Subcutaneous abdominal adipose tissue (tissue), 5 donors: ENCODE results near the gene MAML3.

Experiments
- H3K27ac ChIP-seq: one replicate; pipeline ENCODE4 v1.7.0; 2013; ENCODE audit warnings: low read depth, mild to moderate bottlenecking, inconsistent platforms, low read length, moderate library complexity
- H3K27me3 ChIP-seq, 5 donors: one replicate each; pipeline ENCODE4 v1.7.0; 2013; ENCODE audit warnings: low read length in 5 of 5, inconsistent platforms in 1 of 5; ENCODE audit not compliant: control insufficient read depth in 5 of 5, insufficient read depth in 4 of 5
- H3K36me3 ChIP-seq, 5 donors: one replicate each; pipeline ENCODE4 v1.7.0; 2013; ENCODE audit warnings: low read length in 5 of 5; ENCODE audit not compliant: control insufficient read depth in 5 of 5, insufficient read depth in 5 of 5
- H3K4me1 ChIP-seq, 5 donors: one replicate each; pipeline ENCODE4 v1.7.0; 2013; ENCODE audit warnings: low read length in 5 of 5, mild to moderate bottlenecking in 3 of 5, moderate library complexity in 1 of 5; ENCODE audit not compliant: control insufficient read depth in 5 of 5, insufficient read depth in 5 of 5
- H3K4me3 ChIP-seq, 5 donors: one replicate each; pipeline ENCODE4 v1.7.0; 2013; ENCODE audit warnings: low read length in 5 of 5, low read depth in 1 of 5
- H3K9ac ChIP-seq, 5 donors: one replicate each; pipeline ENCODE4 v1.7.0; 2013; ENCODE audit warnings: low read length in 5 of 5, mild to moderate bottlenecking in 4 of 5, moderate library complexity in 3 of 5
- H3K9me3 ChIP-seq, 5 donors: one replicate each; pipeline ENCODE4 v1.7.0; 2013; ENCODE audit warnings: low read length in 5 of 5; ENCODE audit not compliant: control insufficient read depth in 5 of 5
- donor health status: healthy.
- donor health status: healthy.
- donor health status: healthy.
- donor health status: healthy.
- donor health status: healthy.

The MAML3 gene

DNA sequence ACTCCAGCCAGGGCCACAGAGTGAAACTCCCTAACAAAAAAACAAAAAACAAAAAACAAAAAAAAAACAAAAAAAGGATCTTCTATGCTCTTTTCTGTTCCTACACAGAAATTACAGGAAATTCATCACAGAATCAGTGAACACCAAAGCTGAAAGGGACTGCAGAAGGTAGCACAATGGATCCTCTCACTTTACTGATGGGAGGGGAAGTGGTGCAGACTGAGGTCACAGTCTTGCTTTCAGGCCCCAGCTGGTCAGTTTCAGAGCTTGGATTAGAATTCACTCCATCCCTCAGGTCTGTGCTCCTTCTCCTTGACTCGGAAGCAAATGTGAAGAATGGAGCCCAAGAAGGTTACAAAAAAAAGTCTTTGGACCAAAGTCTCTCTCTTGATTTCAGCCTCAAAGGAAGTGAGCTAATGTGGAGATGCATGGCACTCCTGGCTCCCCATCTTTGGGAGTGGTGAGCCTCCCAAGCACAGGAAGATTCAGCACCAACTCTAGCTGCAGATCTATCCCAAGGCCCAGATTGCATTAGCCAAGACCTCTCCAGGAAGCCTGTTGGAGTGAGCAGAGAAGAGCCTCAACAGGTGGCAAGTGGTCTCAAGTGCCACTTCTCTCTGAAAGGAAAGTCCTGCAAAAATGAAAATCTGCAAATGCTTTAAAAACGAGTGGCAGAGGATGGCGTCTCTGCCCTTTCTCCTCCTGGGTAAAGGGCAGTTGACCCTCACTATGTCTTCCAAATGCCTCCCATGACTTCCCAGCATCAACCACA lies 176.0 kb downstream of the MAML3 start:
- Histone ChIP-seq H3K27me3 (no peaks in the 10 kb centered on the region), H3K9me3 (no peaks in the 10 kb centered on the region), H3K4me1 (peaks cover 5 to 47% (median 28%) of the 10 kb centered on the region in 5 donors), H3K9ac (no peak overlapping the region), H3K27ac (no peak overlapping the region), H3K4me3 (no peak overlapping the region), H3K36me3 (no peaks in the 10 kb centered on the region)

DNA sequence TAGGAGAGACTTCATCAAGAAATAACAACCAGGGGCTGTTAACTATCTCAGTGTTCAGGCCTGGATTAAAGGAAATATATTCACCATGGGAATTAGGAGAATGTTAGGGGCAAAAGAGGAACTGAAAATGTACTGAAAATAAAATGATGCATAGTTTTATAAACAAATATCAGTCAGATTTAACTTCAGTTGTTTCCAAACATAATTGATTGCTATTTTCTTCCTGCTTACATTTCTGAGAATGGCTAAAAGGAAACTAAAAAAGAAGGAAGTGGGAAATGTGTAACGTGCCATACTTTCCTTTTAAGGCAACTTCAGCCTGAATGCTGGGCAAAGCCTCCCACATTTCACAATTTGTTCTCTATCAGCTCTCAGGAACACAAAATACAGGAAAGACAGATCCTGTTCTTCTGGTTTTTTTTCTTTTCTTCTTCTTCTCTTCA lies 178.1 kb downstream of the MAML3 start:
- Histone ChIP-seq H3K27ac (peak overlapping the region; percentile 58), H3K4me3 (peak overlapping the region in 1 of 5 donors; percentile 17), H3K27me3 (no peaks in the 10 kb centered on the region), H3K36me3 (no peaks in the 10 kb centered on the region), H3K4me1 (peaks cover 5 to 48% (median 31%) of the 10 kb centered on the region in 5 donors), H3K9me3 (no peaks in the 10 kb centered on the region), H3K9ac (peak overlapping the region in 1 of 5 donors; percentile 3)

DNA sequence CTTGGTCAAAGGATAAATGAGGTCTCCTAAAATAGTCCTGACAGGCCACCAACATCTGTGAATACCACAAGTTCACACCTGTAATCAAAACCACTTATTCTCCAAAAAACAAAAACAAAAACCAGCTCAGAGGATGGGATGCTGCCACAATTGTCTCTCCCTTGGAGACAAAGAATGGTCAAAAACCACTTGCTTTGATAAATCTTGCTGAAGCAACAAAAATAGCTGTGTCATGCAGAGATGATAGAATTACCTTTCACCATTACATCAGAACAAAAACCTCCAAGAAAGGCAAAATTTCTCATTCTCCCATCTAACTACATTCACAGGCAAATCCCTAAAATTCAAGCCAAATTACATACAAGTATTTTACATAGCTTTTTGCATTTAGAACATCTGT lies 180.4 kb downstream of the MAML3 start:
- Histone ChIP-seq H3K27ac (peak overlapping the region; percentile 34), H3K36me3 (no peaks in the 10 kb centered on the region), H3K9me3 (no peaks in the 10 kb centered on the region), H3K4me3 (no peak overlapping the region), H3K27me3 (no peaks in the 10 kb centered on the region), H3K9ac (no peak overlapping the region), H3K4me1 (peaks cover 5 to 43% (median 29%) of the 10 kb centered on the region in 5 donors)

DNA sequence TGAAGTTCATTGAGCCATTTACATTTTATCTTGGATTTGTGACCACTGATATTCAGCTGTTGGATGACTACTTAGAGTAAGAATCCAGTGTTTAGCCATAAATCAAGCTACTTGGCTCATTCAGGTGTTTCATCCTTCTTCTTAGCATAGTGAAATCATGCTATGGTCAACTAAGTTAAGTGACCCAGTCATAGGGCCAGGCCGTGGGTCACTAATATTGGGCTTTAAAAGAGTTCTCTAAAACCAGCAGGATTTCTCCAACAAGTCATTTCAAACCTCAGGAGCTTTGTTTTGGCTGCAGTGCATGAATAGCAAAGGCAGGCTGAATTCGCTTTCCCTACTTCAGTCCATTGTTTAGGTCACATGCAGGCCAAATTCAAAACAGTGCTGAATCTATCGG lies 181.0 kb downstream of the MAML3 start:
- Histone ChIP-seq H3K9me3 (no peaks in the 10 kb centered on the region), H3K9ac (peak overlapping the region in 1 of 5 donors; percentile 15), H3K27ac (peak overlapping the region; percentile 34), H3K27me3 (no peaks in the 10 kb centered on the region), H3K4me1 (peaks cover 5 to 39% (median 29%) of the 10 kb centered on the region in 5 donors), H3K4me3 (no peak overlapping the region), H3K36me3 (no peaks in the 10 kb centered on the region)

DNA sequence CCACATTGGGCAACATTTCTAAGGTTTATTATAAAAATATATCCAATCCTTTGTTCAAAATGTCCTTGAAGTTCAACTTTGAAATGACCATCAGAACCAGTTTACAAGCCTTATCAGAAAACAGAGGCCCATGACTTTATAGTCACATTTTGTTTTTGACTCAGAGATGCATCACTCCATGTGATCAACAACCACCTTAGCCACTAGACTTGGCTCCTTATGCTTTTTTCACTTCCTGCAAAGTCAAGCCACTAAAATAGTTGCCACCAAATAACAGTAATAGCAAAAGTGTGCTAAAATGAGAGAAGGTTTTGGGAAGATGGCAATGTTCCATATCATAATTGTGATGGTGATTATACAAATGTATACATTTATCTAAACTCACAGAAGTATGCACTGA lies 181.7 kb downstream of the MAML3 start:
- Histone ChIP-seq H3K4me1 (peaks cover 5 to 40% (median 31%) of the 10 kb centered on the region in 5 donors), H3K9me3 (no peaks in the 10 kb centered on the region), H3K9ac (no peak overlapping the region), H3K27ac (no peak overlapping the region), H3K36me3 (no peaks in the 10 kb centered on the region), H3K27me3 (no peaks in the 10 kb centered on the region), H3K4me3 (no peak overlapping the region)

DNA sequence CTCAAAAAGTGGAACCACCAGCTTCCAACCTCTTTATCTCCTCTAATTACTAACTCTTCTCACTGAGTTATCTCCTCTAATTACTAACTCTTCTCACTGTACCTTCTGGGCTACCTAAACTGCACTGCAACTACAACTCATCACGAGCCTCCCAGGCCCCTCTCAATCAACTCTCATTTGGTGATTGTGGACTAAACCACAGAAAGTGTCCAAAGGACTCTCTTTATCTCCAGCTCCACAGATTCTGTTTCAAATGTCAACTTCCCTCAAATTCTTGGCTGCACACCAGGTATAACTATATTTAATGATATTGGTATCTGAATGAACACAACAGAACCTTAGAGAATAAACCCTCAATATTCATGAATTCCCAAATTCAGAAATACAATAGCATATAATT lies 182.9 kb downstream of the MAML3 start:
- Histone ChIP-seq H3K27me3 (no peaks in the 10 kb centered on the region), H3K36me3 (no peaks in the 10 kb centered on the region), H3K9ac (no peak overlapping the region), H3K27ac (no peak overlapping the region), H3K4me3 (no peak overlapping the region), H3K4me1 (peaks cover 3 to 36% (median 25%) of the 10 kb centered on the region in 5 donors), H3K9me3 (no peaks in the 10 kb centered on the region)

DNA sequence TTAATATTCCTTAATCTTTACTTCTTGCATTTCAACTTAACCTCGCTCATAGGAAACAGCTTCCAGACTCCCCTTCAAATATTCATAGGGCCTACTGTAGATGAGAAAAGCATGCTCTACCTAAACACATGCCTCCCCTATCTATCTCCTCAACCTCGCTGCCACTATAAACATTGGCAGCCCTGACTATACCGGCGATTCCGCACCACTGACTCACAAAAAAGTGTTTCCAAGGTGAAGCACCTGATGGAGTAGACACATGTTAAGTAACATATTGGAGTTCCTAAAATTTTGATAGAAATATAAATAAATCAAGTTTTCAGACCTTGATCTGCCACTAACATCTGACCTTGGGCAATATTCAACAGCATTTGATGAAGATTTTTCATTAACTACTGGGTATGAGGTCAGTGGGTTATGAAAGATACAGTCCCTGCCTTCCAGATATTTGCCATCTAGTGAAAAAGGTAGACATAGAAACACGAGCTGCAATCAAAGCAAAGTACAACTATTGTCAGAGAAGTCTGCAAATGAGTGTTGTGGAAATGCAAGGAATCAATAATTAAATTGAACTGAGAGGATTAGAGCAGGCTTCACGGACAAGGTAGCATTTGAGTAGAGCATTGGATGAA lies 184.2 kb downstream of the MAML3 start:
- Histone ChIP-seq H3K9me3 (no peaks in the 10 kb centered on the region), H3K9ac (no peak overlapping the region), H3K4me3 (no peak overlapping the region), H3K27ac (no peak overlapping the region), H3K36me3 (no peaks in the 10 kb centered on the region), H3K27me3 (no peaks in the 10 kb centered on the region), H3K4me1 (peaks cover 0 to 31% (median 14%) of the 10 kb centered on the region in 5 donors)

DNA sequence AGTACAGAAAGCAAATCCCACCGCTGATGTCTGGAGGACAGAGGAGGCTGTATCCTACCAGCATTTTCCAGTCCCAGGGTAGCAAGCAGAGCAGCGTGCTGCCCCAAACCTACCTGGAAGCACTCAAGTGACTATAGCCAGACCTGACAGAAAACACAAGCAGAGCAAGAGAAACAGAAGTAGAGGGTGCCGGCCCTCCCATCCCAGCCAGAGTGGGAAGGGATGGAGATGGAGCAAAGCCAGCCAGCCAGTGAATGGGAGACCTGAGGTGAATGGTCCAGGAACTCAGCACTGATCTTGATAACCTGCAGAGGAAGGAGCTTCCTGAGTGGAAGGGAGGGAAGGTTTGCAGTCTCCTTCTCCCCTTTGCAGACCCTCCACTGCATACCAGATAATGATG lies 185.2 kb downstream of the MAML3 start:
- no peak overlapping the region for H3K9ac ChIP-seq
- H3K27ac ChIP-seq, result no peak overlapping the region
- H3K4me1 ChIP-seq, result peaks cover 0 to 33% (median 15%) of the 10 kb centered on the region in 5 donors
- H3K4me3 ChIP-seq, result no peak overlapping the region
- H3K27me3 ChIP-seq, result no peaks in the 10 kb centered on the region
- no peaks in the 10 kb centered on the region for H3K9me3 ChIP-seq
- no peaks in the 10 kb centered on the region for H3K36me3 ChIP-seq

DNA sequence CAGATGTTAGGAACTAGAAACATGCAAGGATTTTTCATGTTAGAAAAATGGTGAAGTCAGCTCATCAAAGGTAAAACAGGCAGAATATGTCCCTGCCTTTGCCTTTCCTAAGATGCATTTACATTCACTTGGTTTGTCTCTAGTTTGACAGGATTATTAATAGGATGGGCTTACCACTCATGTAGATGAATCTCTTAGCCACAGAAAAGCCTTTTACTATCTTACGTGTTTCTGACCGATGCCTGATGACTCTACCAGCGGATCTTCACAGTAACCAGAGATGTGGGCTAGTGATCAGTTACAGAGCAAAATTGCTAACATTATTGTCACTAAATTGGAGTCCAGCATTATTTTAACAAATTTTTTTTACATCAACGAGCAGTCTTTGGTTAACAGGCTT lies 187.6 kb downstream of the MAML3 start:
- peaks cover 0 to 31% (median 13%) of the 10 kb centered on the region in 5 donors for H3K4me1 ChIP-seq
- no peaks in the 10 kb centered on the region for H3K36me3 ChIP-seq
- H3K9me3 ChIP-seq, result no peaks in the 10 kb centered on the region
- no peak overlapping the region for H3K9ac ChIP-seq
- no peak overlapping the region for H3K27ac ChIP-seq
- H3K27me3 ChIP-seq, result no peaks in the 10 kb centered on the region
- no peak overlapping the region for H3K4me3 ChIP-seq

DNA sequence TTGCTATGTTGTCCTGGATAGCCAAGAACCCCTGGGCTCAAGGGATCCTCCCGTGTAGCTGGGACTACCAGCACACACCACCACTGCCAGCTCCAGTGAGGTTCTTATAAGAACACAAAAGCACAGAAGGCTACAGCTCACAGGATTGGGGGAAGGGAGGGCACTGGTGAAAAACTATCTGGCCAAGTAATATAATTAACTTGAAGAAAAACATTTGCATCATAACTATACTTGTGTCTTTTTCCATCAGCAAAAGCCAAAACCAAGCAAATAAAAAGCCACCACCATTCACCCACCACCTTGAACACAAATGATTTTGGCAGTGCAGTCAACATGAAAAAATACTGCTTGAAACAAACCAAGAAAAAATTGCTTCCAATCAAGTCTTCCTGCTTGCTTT lies 188.2 kb downstream of the MAML3 start:
- Histone ChIP-seq H3K4me3 (no peak overlapping the region), H3K27ac (no peak overlapping the region), H3K4me1 (peaks cover 0 to 31% (median 13%) of the 10 kb centered on the region in 5 donors)

More for the DNA sequence above, 188.2 kb downstream of the MAML3 start:
- no peak overlapping the region for H3K9ac ChIP-seq
- H3K36me3 ChIP-seq, result no peaks in the 10 kb centered on the region
- H3K9me3 ChIP-seq, result no peaks in the 10 kb centered on the region
- no peaks in the 10 kb centered on the region for H3K27me3 ChIP-seq
